GM12878 (cell line): ENCODE results near the gene ZNF792. TPM values are rescaled to one million over a fixed set of nuclear protein-coding genes. Genes with fewer than 3 reads are reported as not detected.
"Not testable (repeated sequence)": the region's sequence is repeated elsewhere in the genome, so short reads cannot be mapped to it uniquely, and the experiment has no call there.

ENCODE experiments used
- ATAC-seq: fragments of 200-7000 bp; cut with Tn5 transposase; 3 replicates; pipeline ENCODE4 v1.9.1; 2020; ENCODE audit warnings: mild to moderate bottlenecking, moderate library complexity
- BruUV-seq: library from RNA; stranded (reverse); fragments of 400-500 nt; replicated peaks from 2 replicates; lab custom pipeline; 2021; lab: Mats Ljungman, UMichigan
- CTCF ChIA-PET: fragments of 300-600 bp; sonication (Branson Sonifier 250); formaldehyde crosslinking; extraction: SDS; loops from one replicate; lab custom pipeline; 2021; ENCODE audit warnings: inconsistent platforms; lab: Yijun Ruan, JAX
- POLR2A ChIA-PET: fragments of 350-600 bp; formaldehyde crosslinking; extraction: SDS; loops from one replicate; lab custom pipeline; 2021; ENCODE audit warnings: inconsistent platforms; lab: Charles Lee
- RAD21 ChIA-PET: fragments of 300-600 bp; sonication (Branson Sonifier 250); formaldehyde crosslinking; loops from one replicate; lab custom pipeline; 2023; ENCODE audit warnings: antibody characterized with exemption; ENCODE audit not compliant: unreplicated experiment; lab: Charles Lee
- SMC1A ChIA-PET: fragments of 300-600 bp; sonication (Branson Sonifier 250); formaldehyde crosslinking; loops from one replicate; lab custom pipeline; 2023; ENCODE audit not compliant: unreplicated experiment, uncharacterized antibody; lab: Charles Lee
- DNase-seq: peaks from one replicate; pipeline ENCODE4 v3.0.0-alpha.2; 2011; ENCODE audit warnings: low read depth, low spot score
- FAIRE-seq: peaks from 3 replicates; lab custom pipeline; 2011; peaks lifted over from hg19 to GRCh38; lab: Jason Lieb, UNC
- H2AFZ ChIP-seq: 2 replicates; pipeline ENCODE4 v1.6.0; 2011; ENCODE audit warnings: low read depth, low read length, control low read depth; ENCODE audit not compliant: control insufficient read depth
- H3K27ac ChIP-seq: 2 replicates; pipeline ENCODE4 v1.5.1; 2011; ENCODE audit warnings: control low read depth; ENCODE audit not compliant: control insufficient read depth, insufficient read depth
- H3K27me3 ChIP-seq, 2 experiments: replicated peaks in 1 of 2; 2 replicates each; pipeline versions ENCODE4 v1.6.0 to v1.6.1; 2011; ENCODE audit warnings: low read length in 1 of 2; ENCODE audit not compliant: control insufficient read depth in 2 of 2, insufficient read depth in 2 of 2
- H3K36me3 ChIP-seq, 2 experiments: 2 replicates each; pipeline ENCODE4 v1.5.1; 2011; ENCODE audit warnings: low read length in 1 of 2; ENCODE audit not compliant: control insufficient read depth in 2 of 2, insufficient read depth in 2 of 2
- H3K4me1 ChIP-seq: 2 replicates; pipeline ENCODE4 v1.6.1; 2011; ENCODE audit warnings: mild to moderate bottlenecking, low read length, moderate library complexity, mixed read lengths; ENCODE audit not compliant: control insufficient read depth, insufficient read depth
- H3K4me2 ChIP-seq: 2 replicates; pipeline ENCODE4 v1.6.0; 2011; ENCODE audit warnings: control low read depth; ENCODE audit not compliant: control insufficient read depth, insufficient read depth
- H3K4me3 ChIP-seq: fragments of 200-600 bp; sonication (generic); 2 replicates; pipeline ENCODE4 v1.5.1; 2016
- H3K79me2 ChIP-seq: 2 replicates; pipeline ENCODE4 v1.6.0; 2011; ENCODE audit warnings: low read length; ENCODE audit not compliant: control insufficient read depth, insufficient read depth
- H3K9ac ChIP-seq: 2 replicates; pipeline ENCODE4 v1.8.0; 2011; ENCODE audit warnings: low read length, control low read depth, mixed read lengths; ENCODE audit not compliant: control insufficient read depth, insufficient read depth
- H3K9me3 ChIP-seq: replicated peaks from 3 replicates; pipeline ENCODE4 v1.5.1; 2011; ENCODE audit warnings: mild to moderate bottlenecking, low read length; ENCODE audit not compliant: control insufficient read depth, insufficient read depth
- H4K20me1 ChIP-seq: 2 replicates; pipeline ENCODE4 v1.6.0; 2011; ENCODE audit not compliant: control insufficient read depth, insufficient read depth
- BRCA1 ChIP-seq: IDR thresholded peaks from 2 replicates; pipeline ENCODE4 v1.6.1; 2011; ENCODE audit warnings: low read depth, low read length, improper control_type of control experiment
- CEBPZ ChIP-seq: fragments of 150-350 bp; IDR thresholded peaks from 2 replicates; pipeline ENCODE4 v1.6.1; 2016; ENCODE audit warnings: low read depth, low read length
- CHD1 ChIP-seq: IDR thresholded peaks from 2 replicates; pipeline ENCODE4 v1.6.1; 2012; ENCODE audit warnings: low read depth, low read length, improper control_type of control experiment
- CREB1 ChIP-seq: IDR thresholded peaks from 2 replicates; pipeline ENCODE4 v1.6.1; 2012; ENCODE audit warnings: low read depth, mild to moderate bottlenecking, inconsistent platforms
- ELK1 ChIP-seq: IDR thresholded peaks from 2 replicates; pipeline ENCODE4 v1.6.1; 2012; ENCODE audit warnings: low read depth, low read length, improper control_type of control experiment
- ETV6 ChIP-seq, 2 experiments: fragments of 450-650 bp in 1 of 2; IDR thresholded peaks in 1 of 2; conservative IDR thresholded peaks in 1 of 2; 2 replicates each; pipeline ENCODE4 v1.6.1; 2014; ENCODE audit warnings: antibody characterized with exemption in 1 of 2, borderline replicate concordance in 1 of 2, low read depth in 1 of 2, mild to moderate bottlenecking in 1 of 2, moderate library complexity in 1 of 2
- MEF2B ChIP-seq: fragments of 450-650 bp; IDR thresholded peaks from 2 replicates; pipeline ENCODE4 v1.6.1; 2018; ENCODE audit warnings: mild to moderate bottlenecking, moderate library complexity; ENCODE audit not compliant: partially characterized antibody, poor library complexity, severe bottlenecking
- SMARCA5 ChIP-seq: fragments of 450-650 bp; IDR thresholded peaks from 2 replicates; pipeline ENCODE4 v1.6.1; 2017; ENCODE audit warnings: mild to moderate bottlenecking
- SREBF1 ChIP-seq: IDR thresholded peaks from 2 replicates; pipeline ENCODE4 v1.6.1; 2012; ENCODE audit warnings: mild to moderate bottlenecking, low read length
- WGBS: methylation state at CpG from one replicate; pipeline ENCODE4 v1.1.6; 2016; ENCODE audit warnings: low lambda C conversion rate; ENCODE audit not compliant: insufficient replicate concordance, insufficient coverage; ENCODE audit errors: missing lambda C conversion rate; 5-methylcytosine and 5-hydroxymethylcytosine counted together
- in situ Hi-C: fragments of 300-500 bp; cut with MboI; formaldehyde crosslinking; loops from 9 replicates; pipeline ENCODE4 v1.14.3; 2018; ENCODE audit warnings: mixed read lengths
- intact Hi-C: fragments of 100-400 bp; cut with micrococcal nuclease; formaldehyde crosslinking; loops from one replicate; pipeline ENCODE4 v1.14.2; 2022; ENCODE audit not compliant: unreplicated experiment
- polyA plus RNA-seq, 11 experiments: library from polyadenylated mRNA; depleted of rRNA in 4 of 11; unstranded in 6 of 11; stranded (reverse) in 5 of 11; fragments of >200 nt; fragmentation: Nextera tagmentation in 4 of 11; fragmentation: Illumina TruSeq in 1 of 11; extraction: Ambion mirVana in 4 of 11; extraction: Trizol in 1 of 11; gene quantifications; 1 replicate in 1 of 11; 2 replicates in 10 of 11; pipeline versions ENCODE4 v1.2.1 to v1.2.3, GENCODE V29; 2011 to 2016; ENCODE audit warnings: inconsistent platforms in 2 of 11, missing spikeins in 2 of 11, low read depth in 1 of 11
- total RNA-seq, 4 experiments: library from RNA; depleted of rRNA in 3 of 4; stranded (reverse); fragments of >200 nt in 3 of 4; fragmentation: Illumina TruSeq in 1 of 4; extraction: Trizol in 1 of 4; gene quantifications; 2 replicates each; pipeline versions ENCODE4 v1.2.1 to v1.2.3, GENCODE V29; 2013 to 2021

Gene ZNF792
- total and polyA plus RNA-seq, 10 of the 15 experiments (the other 5 are each of a cell fraction or from before 2014, with no cell fraction given): 0.53 to 4.8 (median 1.3) TPM

- TF ChIP-seq ELK1: no peak
- TF ChIP-seq SREBF1: no peak
- no peak for TF ChIP-seq SMARCA5
- TF ChIP-seq CHD1: no peak
- no peak for TF ChIP-seq ETV6 (conservative IDR thresholded peaks at IDR 0.05 in 1 of 2, IDR thresholded peaks at IDR 0.05 in 1 of 2; ENCODE audit: borderline replicate concordance in 1 of 2, low read depth in 1 of 2)
- no peak for TF ChIP-seq CEBPZ
- TF ChIP-seq CREB1: no peak
- no peak for TF ChIP-seq BRCA1
- no peak for TF ChIP-seq MEF2B
Observed at GRCh38 chr19:34972163-34972705, 8.2 kb upstream of the ZNF792 start (continued).

GRCh38 chr19:34970185-34970780 lies 6.3 kb upstream of the ZNF792 start:
- H3K9me3 ChIP-seq, H3K27ac ChIP-seq, H2AFZ ChIP-seq, H3K9ac ChIP-seq, H4K20me1 ChIP-seq, H3K4me1 ChIP-seq, SMC1A ChIA-PET, BruUV-seq, RAD21 ChIA-PET, ATAC-seq, H3K79me2 ChIP-seq, H3K4me3 ChIP-seq, DNase-seq, H3K4me2 ChIP-seq, H3K27me3 ChIP-seq, H3K36me3 ChIP-seq, POLR2A ChIA-PET, FAIRE-seq: not testable (repeated sequence)
- intact Hi-C loops: loop anchor here (10.0 kb wide), 1 partner anchor 165 kb away; the partner anchor contains the start of genes FXYD1 and LGI4
- in situ Hi-C loops: loop anchor here (25.0 kb wide), 1 partner anchor 1392 kb away; no protein-coding TSS in a partner anchor
- CTCF ChIA-PET: interaction anchor here (4.1 kb wide), 1 partner anchor 20 kb away, joined by 26 read pairs; no protein-coding TSS in a partner anchor
- WGBS: 52% methylated on average over 12 of the region's 12 CpGs
